GM18520 (cell line): ENCODE results near the gene CWC22.

Source experiments
- ATAC-seq: cut with Tn5 transposase; IDR thresholded peaks from one replicate; pipeline ENCODE4 v1.9.1; 2021; ENCODE audit not compliant: unreplicated experiment

The CWC22 gene

GRCh38 chr2:179900655-179901054, 106.4 kb downstream of the CWC22 start:
- no peak for ATAC-seq

GRCh38 chr2:179899666-179900065, 107.4 kb downstream of the CWC22 start:
- ATAC-seq: no peak

- ATAC-seq: no peak
Observed at GRCh38 chr2:179898873-179899272, 108.2 kb downstream of the CWC22 start.
